Right lobe of liver (tissue), 4 donors: ENCODE results near the gene GBP3.

ENCODE experiments used
- CTCF ChIP-seq, 4 donors: fragments of 200-600 bp in 3 of 4; fragments of 450-650 bp in 1 of 4; IDR thresholded peaks; one replicate each; pipeline versions ENCODE4 v1.5.1 to v1.8.0; 2016 to 2022; ENCODE audit warnings: antibody characterized with exemption in 4 of 4, mild to moderate bottlenecking in 2 of 4
- POLR2A ChIP-seq: fragments of 450-650 bp; IDR thresholded peaks from one replicate; pipeline ENCODE4 v1.6.1; 2017; ENCODE audit warnings: antibody characterized with exemption, mild to moderate bottlenecking
- donor health status: DM: no; HTN: no; CAD: no.
- donor health status: DM: no; HTN: no; CAD: no.
- donor health status: DM: no; HTN: yes; CAD: no.

DNA sequence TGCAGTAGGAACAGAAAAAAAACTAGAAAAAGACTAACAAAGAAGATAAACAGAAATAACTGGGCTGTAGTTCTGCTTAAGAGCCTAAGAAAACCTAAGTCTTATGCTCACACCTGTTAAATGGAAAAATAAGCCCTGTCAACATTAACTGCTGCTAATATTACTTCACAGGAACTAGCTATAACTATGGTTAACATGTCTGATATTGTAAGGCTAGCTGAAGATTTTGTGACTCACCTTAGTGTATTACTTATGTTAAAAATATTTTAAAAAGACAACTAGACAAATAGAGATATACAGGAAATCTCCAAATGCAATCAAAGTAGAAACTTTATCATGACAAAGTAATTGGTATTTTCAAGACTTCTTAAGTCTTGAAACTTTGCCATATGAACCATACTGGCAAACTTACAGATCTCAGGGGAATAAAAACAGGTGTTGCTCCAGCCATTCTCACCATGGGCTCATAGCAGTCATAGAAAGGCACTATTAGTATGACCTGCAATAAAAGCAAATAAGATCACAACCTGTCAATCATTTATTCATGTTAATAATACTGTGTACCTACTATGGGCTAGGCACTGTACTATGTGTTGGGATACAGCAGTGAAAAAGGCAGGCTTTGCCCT, 60.9 kb downstream of the GBP3 start:
- TF ChIP-seq CTCF (IDR thresholded peaks at IDR 0.05): no peak
- no peak for TF ChIP-seq POLR2A
